Ammon's horn (tissue), 1 donor: Measurements from ENCODE around the gene SLC6A17.

Source experiments
- DNase-seq: peaks from one replicate; pipeline ENCODE4 v3.0.0-alpha.2; 2016; ENCODE audit warnings: low spot score

The SLC6A17 gene

DNA sequence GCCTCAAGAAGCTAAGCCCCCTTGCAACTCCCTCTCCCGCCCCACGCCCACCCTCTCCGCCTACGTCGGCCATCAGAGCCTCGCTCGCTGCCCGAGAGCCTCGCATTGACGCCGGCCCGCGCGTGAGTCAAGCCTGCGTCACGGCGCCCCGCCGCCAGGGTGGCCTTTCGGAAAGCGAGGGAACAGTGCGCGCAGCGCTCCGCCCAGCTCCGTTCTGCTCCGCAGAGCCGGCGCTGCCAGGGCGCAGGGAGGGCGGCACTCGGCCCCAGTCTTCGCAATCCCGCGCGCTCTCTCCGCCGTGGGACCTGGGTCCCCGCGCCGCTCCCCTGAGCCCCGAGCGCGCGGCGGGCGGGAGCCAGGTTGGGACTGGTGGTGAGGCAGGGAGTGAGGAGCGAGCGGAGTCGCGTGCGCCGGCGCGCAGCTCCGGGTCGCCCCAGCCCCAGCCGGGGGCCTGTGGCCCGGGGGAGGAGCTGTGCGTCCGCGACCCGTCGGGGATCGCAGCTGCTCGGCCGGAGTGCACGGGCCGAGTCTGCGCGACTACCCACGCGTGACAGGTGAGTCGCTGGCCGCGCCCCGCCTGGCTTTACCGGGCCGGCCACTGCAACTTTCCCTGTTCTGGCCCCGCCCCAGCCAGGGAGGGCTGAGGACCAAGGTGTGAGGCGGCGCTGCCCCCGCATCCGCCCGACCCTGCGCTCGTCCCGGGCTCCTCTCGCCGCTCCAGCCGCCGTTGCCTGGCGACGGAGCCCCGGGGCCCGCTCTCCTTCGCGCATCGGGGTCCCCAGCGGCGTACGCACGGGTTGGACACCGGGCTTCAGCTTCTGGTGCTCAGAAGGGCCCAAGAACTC is at the start of gene SLC6A17:
SLC6A17 (plus strand) TSS at position 165 of the 845 bp plus-strand sequence. CDS start 16,436 bp downstream, outside the sequence.
- peak; percentile 54 for DNase-seq

DNA sequence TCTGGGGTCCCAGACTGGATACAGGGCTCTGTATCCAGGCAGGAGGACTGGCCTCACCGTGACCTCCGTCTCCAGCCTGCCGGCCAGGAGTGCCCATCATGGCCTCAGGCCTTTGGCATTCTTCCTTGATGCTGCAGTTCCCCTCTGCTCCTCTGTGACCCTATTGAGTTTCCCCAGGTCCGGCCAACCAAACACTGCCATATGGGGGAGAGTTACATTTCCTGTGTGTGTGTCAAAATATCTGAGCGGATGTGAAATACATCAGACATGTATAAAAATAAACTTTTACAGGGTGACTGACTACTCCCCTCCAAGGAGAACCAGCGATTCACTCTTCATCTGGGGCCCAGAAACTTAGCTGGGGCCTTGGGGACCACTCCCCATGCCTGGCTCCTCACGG is 48.2 kb upstream of the SLC6A17 start:
- no peak for DNase-seq

DNA sequence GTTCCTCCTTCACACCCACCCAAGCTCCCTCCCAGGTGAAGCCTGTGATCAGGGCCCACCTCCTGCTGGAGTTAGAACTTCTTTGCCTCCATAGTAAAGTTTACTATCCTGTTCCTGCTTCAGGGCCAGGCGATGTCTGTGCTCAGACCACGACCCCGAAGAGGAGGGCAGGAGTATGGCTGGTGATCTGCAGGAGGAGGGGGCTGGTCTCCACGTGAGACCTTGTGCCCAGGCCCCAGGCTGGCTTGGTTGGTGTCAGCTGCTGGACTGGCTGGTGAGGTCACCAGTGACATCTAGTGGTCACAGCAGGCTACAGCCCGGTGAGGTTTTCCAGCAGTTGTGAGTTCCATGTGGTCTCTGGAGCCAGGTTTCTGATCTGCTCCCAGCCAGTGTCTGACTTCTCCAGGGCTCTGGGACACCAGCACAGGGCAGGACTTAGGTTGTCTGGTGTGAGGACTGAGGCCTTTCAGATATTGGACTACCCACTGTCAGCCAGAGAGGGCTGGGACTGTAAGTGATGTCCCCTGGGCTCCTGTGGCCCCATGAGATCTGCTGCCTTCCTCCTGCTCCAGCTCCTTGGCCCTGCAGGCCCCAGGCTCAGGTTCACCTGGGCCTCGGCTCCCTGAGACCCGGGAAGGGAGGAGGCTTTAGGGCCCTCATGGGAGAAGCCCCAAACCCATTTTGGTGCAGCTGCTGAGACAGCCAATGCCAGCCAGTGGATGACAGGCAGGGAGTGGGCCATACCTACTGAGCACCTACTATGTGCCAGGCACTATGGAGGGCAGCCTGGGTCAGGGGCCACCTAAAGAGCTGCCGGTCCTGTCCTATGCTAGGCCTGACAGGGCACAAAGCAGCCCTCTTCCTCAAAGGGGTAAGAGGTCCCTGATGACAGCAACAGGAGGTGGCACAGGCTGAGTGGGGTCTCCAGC is 44.0 kb upstream of the SLC6A17 start:
- DNase-seq = peak; percentile 88

DNA sequence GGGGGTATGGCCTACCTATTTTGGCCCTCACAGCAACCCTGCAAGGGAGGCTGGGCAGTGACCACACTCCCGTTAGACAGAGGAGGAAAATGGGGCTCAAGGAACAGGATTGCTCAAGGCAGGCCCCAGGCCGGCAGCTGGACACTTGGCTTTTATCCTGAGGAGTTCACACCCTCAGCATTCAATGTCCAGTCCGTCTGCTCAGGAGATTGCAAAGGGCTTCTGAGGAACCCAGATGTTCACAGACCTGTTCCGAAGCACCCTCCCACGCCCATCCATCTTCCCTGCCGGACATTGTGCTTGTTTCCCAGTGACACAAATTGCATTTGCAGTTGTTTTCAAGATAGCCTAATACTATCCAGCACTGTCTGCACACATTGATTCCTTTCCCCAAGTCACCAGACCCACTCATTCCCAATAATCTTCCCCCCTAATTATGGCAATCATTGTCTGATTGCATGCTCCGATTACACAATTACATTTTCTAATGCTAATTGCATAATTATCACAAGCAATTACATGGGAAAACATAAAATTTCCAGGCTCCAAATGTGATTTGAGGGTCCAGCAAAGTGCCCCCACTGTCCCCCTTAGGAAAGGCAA is 42.3 kb upstream of the SLC6A17 start:
- DNase-seq = no peak

DNA sequence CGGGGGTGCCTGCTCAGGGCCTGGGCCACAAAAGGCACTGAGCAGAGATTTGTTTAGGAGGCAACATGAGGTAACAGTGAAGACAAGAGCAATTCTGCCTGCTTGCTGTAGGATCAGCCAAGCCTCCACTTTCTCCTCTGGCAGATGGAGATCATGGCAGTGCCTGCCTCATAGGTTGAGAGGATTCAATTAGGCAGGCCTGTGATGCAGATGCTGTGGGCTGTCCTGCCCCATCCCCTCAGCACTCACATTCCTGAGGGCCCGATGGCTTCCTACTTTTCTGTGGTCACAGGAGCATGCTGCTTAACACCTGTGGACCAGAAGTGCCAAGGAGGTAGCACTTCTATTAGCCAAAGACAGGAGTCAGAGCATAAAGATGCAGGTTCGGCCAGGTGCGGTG is 39.2 kb upstream of the SLC6A17 start:
- no peak for DNase-seq

DNA sequence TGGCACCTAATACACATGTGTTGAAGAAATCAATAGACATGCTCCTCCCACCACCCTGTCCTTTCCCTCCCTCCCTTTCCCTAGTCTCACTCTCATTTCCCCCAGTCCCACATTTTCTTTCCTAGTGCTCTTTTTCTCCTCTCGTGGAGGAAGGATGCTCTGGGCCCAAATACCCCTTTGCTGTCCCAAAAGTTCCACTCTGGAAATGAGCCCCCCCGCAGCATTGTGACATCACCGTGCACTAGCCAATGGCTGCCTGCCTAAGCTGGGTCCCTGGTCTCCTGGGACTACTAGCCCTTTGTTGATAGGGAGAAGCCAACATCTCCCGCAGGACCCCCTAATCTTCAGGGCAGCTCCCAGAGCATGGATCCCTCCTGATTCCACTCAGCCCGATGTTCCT is 38.2 kb upstream of the SLC6A17 start, which contains the start of gene UBL4B:
UBL4B (plus strand) TSS at position 301 of the 400 bp plus-strand sequence; CDS start at position 393, 92 bp downstream.
- DNase-seq = no peak

DNA sequence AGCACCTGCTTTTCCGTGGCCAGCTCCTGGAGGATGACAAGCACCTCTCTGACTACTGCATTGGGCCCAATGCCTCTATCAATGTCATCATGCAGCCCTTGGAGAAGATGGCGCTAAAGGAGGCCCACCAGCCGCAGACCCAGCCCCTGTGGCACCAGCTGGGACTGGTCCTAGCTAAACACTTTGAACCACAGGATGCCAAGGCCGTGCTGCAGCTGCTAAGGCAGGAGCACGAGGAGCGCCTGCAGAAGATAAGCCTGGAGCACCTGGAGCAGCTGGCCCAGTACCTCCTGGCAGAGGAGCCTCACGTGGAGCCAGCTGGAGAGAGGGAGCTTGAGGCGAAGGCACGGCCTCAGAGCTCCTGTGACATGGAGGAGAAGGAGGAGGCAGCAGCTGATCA is 37.6 kb upstream of the SLC6A17 start:
- DNase-seq = no peak

DNA sequence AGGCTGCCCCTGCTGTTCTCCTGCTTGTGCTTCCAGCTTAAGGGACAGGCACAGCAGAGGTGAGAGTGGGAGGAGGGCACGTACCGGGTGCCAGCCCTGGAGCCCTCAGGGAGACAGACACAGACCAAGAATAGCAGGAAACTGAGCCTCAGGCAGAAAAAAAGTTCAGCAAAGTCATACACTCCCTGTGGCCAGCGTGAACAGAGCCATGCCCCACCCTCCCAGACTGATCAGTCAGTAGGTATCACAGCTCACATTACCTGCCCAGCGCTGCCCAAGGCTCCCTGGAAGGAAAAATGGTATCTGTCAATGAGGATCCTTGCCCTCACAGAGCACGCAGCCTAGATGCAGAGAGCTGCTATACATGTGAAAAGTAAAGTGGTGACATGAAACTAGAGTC is 36.7 kb upstream of the SLC6A17 start:
- DNase-seq = no peak

DNA sequence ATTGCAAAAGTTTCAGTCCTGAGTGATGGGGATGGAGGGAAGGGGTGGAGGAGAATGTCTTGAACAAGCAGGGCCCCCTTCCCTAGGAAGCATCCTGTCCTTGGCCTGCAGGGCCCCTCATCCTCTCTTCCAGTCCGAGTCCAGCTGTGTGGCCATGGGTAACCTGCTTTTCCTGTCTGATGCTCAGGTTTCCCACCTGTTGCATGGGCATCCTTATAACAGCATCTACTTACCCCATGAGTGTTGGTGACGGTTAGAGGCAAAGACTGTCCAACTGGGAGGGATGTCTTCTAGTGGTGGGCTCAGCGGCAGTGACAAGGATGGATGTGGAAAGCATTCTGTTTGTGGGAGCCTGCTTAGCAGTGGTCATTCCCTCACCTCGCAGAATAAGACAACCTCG is 36.1 kb upstream of the SLC6A17 start:
- DNase-seq = no peak

DNA sequence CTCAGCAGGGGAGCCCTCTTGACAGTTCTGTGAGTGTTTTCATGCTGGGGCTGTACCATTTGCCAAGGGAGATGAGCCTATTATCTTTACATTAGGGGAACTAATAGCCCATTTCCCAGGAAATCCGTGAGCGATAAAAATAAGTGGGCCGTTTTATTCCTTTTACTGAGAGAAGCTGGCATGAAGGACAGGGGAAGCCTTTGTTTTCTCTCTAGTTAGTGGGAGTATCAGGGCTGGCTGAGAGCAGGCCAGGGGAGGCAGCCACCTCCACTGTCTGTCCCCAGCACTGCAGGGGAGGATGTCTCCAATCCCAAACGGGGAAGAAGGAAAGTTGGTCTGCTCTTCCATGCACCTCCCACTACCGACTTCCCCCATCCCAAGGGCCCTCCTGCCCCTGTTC is 35.5 kb upstream of the SLC6A17 start:
- no peak for DNase-seq

DNA sequence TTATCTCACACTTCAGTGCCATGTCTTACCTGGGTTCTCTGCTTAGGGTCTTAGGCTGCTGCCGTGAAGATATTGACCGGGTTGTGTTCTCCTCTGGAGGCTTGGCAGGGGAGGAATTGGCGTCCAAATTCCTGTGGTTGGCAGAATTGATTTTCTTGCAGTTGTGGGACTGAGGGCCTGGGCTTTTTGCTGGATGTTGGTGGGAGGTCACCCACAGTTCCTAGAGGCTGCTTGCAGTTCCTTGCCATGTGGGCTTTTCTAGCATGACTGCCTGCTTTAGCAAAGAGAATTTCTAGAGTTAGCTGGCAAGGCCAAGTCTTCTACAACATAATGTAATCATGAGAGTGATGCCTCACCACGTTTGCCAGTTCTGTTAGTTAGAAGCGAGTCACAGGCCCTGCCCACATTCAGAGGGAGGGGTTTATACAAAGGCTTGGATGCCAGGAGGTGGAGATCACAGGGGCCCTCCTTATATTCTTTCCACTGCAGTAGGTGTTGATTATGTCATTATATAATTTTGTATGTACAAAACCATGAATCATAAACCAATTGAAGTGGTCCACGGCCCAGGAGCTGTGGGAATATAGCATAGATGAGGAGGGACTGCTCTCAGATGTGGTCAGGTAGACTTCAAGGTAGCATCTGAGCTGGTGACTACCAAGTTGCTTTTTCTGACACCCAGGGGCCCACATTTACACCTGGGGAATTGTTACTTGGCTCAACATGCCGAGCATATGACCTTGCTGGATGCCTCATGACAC is 31.5 kb upstream of the SLC6A17 start:
- DNase-seq = no peak

DNA sequence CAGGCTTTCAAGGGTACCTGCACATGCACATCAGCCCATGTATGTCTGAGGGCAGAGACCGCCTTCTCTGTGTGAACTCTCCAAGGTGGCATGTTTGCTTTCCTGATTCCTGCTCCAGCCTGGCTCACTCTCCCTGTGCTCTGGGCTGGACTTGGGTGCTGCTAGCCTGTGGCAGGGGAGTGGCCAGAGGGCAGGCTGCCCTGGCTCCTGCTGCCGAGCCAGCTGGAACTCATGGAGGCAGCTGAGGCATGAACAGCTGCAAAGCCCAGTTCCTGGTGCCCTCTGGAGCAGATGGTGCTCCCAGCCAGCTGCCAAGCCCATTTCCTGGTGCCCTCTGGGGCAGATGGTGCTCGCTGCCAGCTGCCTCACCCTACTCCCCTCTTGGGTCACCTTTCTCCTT is 30.5 kb upstream of the SLC6A17 start:
- DNase-seq = no peak

DNA sequence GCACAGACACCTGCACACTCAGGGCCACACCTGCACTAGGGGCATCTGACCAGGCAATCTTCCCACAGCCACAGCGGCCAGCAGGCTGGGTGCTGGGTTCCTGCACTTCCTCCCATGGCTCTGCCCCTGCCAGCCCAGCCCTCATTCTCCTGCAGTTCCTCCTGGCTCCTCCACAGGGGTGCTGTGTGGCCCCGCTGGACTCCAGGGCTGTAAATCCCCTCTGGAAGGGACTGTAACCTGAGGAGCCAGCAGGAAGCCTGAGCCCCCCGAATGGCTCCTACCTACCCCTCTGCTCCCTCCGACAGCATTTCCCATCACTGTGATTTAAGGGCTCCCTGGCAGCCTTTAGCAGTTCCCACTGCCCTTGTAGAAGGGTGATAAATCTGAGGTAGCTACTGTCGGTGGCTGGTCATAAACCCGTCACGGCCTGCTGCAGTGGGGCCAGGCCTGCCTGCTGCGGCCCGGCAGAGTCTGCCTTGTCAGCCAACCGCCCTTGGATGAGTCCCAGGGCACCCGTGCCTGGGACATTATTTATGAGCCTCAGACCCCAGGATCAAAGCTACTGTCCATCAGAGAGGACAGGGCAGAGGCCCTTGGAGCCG is 29.2 kb upstream of the SLC6A17 start:
- no peak for DNase-seq

DNA sequence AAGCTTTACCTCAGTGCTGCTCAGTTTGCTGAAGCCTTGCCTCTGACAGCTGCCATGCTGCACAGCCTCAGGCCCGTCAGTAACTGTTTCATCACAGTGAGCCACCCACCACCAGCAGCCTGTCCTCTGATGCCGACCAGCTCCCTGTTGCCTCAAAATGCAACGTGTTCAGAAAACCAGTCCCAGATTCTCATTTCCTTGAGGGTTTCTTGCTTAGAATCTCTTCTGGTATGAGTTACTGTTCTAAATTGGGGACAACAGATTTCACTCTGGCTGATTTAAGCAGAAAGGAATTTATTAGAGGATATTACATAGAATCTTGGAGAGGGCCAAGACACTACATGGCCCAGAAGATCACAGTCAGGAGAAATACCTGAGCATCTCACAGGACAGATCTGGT is 27.1 kb upstream of the SLC6A17 start:
- DNase-seq = peak; percentile 76

DNA sequence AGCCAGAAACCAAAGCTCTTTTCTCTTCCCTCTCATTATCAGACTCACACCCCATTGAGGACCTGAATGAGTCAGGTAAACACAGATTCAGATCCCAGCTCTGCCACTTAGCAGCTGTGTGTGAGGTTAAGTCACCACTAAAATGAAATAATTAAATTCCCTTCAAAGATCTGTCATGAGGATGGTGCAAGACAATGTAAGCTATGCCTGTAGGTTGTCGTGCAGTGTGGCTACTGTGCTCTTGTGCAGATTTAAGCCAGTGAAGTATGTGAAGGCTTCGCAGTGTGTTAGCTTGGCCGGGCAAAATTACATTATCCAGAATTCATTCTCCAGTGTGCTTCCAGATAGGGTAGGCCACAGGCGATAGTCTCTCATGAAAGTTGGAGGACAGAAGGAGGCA is 24.5 kb upstream of the SLC6A17 start:
- no peak for DNase-seq

DNA sequence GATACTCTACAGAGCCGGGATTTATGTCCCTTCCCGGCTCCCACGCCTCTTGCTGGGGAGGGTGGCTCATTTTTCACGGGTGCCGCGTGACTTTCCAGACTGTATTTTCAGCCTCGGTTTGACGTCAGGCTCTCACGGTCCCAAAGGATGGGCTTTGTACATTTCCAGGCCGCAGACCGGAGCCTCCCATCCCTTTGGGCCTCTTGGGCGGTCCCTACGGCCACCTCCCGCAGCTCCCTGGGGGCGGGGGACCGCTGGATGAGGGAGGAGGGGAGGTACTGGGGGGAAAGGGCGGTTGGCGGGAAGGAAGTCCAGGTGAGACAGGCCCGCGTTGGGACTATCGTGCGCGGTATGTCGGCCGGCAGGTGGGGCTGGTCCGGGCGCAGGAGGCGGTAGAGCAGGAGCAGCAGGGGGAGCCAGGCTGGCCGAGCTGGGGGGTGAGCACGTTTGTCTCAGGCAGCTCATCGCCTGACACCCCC is 20.1 kb upstream of the SLC6A17 start:
- DNase-seq = no peak

DNA sequence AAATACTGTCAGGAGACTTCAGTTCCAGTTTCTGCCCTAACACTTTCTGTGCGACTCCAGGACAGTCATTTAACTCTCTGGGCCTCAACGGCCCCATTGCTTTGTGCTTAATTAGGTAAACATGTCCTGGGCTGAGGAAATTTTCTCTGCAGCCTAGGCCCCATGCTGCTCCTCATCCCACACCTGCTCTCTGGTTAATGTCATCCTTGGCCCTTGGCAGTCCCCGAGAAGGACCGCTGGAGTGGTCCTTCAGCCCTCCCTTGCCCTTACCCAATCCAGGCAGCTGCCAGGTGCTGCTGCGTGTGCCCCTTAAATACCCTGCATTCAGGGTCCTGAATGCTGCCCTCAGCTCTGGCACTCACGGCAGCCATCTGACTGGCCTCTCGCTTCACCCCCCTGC is 19.3 kb upstream of the SLC6A17 start:
- no peak for DNase-seq

DNA sequence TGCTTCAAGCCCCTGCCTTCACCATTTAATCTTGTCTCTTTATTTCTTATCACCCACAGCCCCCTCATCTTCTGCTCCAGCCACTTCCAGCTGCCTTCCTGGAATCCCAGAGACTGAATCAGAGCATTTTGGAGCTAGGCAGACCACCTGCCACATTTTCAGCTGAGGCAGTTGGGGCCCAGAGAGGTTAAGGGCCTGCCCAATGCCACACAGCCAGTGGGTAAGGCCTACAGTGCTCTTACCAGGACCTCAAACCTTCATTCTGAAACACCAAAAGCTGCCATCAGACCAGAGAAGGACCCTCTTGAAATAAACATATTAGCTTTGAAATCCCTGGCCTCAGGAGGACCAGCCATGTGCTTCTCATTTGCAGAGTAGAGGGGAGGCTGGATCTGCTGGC is 17.6 kb upstream of the SLC6A17 start:
- no peak for DNase-seq

DNA sequence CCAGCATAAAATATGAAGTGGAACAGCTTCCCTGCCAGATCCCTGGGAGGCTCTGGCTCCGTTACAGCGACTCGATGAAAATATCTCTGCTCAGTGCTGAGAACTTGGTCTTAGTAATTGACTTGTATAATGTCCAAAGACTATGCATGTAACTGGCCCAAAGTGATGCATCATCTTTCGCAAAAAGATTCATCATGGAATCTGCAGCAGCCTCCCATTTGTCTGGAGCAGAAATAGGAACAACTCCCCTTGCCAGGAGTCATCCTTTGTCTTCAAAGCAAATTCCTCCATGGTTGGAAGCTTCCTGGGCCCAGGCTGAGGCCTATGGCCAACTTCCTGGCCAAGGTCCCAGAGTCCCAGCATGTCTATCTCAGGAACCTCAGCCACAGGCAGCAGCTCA is 16.9 kb upstream of the SLC6A17 start:
- DNase-seq = no peak

DNA sequence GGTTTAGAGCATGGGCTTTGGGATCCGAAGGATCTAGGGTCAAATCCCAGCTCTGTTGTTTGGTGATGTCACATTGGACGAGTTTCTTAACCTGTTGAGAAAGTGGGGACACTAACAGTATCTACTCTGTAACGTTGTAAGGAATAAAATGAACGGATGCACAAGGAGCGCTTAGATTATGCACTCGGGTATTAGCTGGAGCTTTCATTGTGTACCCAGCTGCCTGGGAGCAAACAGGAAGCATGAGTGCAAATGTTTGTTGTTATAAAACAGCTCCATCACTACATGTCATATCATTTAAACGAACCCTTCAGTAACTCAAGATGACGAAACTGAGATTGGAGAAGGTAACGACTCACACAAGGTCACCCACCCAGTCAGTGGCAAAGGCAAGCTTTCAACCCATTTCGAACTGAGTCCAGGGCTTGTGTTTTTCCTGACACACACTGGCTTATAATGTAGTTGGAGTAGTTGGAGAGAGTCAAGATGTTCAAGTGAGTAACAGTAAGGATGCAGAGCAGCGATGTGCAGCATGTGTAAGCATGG is 16.2 kb upstream of the SLC6A17 start:
- no peak for DNase-seq

DNA sequence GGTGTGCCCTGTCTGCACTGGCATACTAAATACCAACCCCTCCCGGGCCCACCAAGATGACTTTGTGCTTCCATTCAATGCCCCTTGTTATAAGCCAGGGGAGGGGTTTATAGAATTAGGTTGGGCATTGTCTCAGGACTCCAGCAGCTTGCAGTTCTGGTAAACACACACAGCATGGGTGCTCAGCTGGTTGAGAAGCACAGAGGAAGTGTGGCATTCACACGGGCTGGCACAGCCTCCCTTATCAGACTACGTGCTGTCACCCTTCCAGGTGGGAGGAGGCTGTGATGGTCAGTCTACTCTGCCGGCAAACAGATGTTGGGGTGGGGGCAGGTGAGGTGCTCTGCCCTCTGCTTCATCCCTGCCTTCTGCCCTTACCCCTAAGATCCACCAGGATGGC is 15.0 kb upstream of the SLC6A17 start:
- no peak for DNase-seq
